Naive thymus-derived CD8-positive, alpha-beta T cell (primary cell): Measurements from ENCODE around the gene CORO1C. TPM values are rescaled to one million over a fixed set of nuclear protein-coding genes. Genes with fewer than 3 reads are reported as not detected.
"Not testable (repeated sequence)": the region's sequence is repeated elsewhere in the genome, so short reads cannot be mapped to it uniquely, and the experiment has no call there.

ENCODE experiments used
- ATAC-seq, 2 donors: fragments of 150-1000 bp; cut with Tn5 transposase in 1 of 2; sonication (Bioruptor Pico), chemical (Tn5 transposase) in 1 of 2; 1 replicate in 1 of 2; 2 replicates in 1 of 2; pipeline ENCODE4 v1.10.0; 2021; ENCODE audit warnings: mild to moderate bottlenecking in 2 of 2, moderate library complexity in 2 of 2
- POLR2A ChIA-PET: fragments of 350-600 bp; sonication (Branson Sonifier 250); formaldehyde crosslinking; loops from one replicate; lab custom pipeline; 2021; ENCODE audit warnings: antibody characterized with exemption; lab: Charles Lee
- DNase-seq, 10 donors: peaks; one replicate each; pipeline versions ENCODE4 v3.0.0 to v3.0.0-alpha.2; 2020 to 2022
- H3K27ac Mint-ChIP-seq, 10 donors: one replicate each; pipeline ENCODE4 v1.8.0; 2020 to 2022; ENCODE audit warnings: mild to moderate bottlenecking in 10 of 10, mixed read lengths in 10 of 10, moderate library complexity in 4 of 10, inconsistent platforms in 1 of 10
- H3K27me3 Mint-ChIP-seq, 5 donors: one replicate each; pipeline ENCODE4 v1.8.0; 2021 to 2022; ENCODE audit warnings: mixed read lengths in 5 of 5
- H3K36me3 Mint-ChIP-seq, 3 donors: one replicate each; pipeline ENCODE4 v1.8.0; 2020 to 2022; ENCODE audit warnings: mixed read lengths in 3 of 3, mild to moderate bottlenecking in 2 of 3, inconsistent platforms in 1 of 3
- H3K4me1 Mint-ChIP-seq, 4 donors: one replicate each; pipeline ENCODE4 v1.8.0; 2021 to 2022; ENCODE audit warnings: mixed read lengths in 4 of 4
- H3K4me3 Mint-ChIP-seq, 10 donors: one replicate each; pipeline ENCODE4 v1.8.0; 2020 to 2022; ENCODE audit warnings: mild to moderate bottlenecking in 10 of 10, mixed read lengths in 10 of 10, moderate library complexity in 6 of 10, inconsistent platforms in 1 of 10
- H3K9me3 Mint-ChIP-seq, 9 donors: one replicate each; pipeline ENCODE4 v1.8.0; 2020 to 2022; ENCODE audit warnings: mixed read lengths in 9 of 9, mild to moderate bottlenecking in 3 of 9, inconsistent platforms in 1 of 9, moderate library complexity in 1 of 9
- polyA plus RNA-seq, 3 donors: library from polyadenylated mRNA; unstranded; fragments of 300-500 nt; fragmentation: Illumina TruSeq; gene quantifications; one replicate each; pipeline ENCODE4 v1.2.3, GENCODE V29; 2021
- total RNA-seq, 8 experiments: library from RNA in 2 of 8; stranded (reverse) in 2 of 8; gene quantifications; one replicate each; pipeline ENCODE4 v1.2.3 and lab custom pipeline; 2021 to 2026

Gene CORO1C
- total RNA-seq = 10 to 100 TPM in 1 of 2 experiments, 1 to 10 TPM in 1; 5.5 to 10.3 TPM
- 10 to 100 TPM in 1 of 3 donors, 1 to 10 TPM in 2; 5.0 to 13.1 (median 6.5) TPM for polyA plus RNA-seq
- total RNA-seq (lab: John Stamatoyannopoulos, UW) = 4.7 to 28.4 (median 6.2) reads per million in 6 experiments

GRCh38 chr12:108731105-108731865, at the start of gene CORO1C:
TSS of gene CORO1C (minus strand) at chr12:108731518. CDS start at chr12:108701318, 30,200 bp downstream.
- H3K9me3 Mint-ChIP-seq = no peaks in the 10 kb centered on the region
- peak within 1 kb of the TSS; percentile 90 to 98 (median 96) for H3K4me3 Mint-ChIP-seq
- POLR2A ChIA-PET = no interaction called here
- DNase-seq (peak; percentile 87 to 96 (median 94)), ATAC-seq (peak; percentile 81 to 82)
- H3K4me1 Mint-ChIP-seq = peaks cover 13 to 47% (median 26%) of the 10 kb centered on the region in 4 donors
- no peaks in the 10 kb centered on the region for H3K27me3 Mint-ChIP-seq
- H3K27ac Mint-ChIP-seq = peak within 1 kb of the TSS; percentile 83 to 98 (median 94)
- H3K36me3 Mint-ChIP-seq = no peaks in the 10 kb centered on the region

GRCh38 chr12:108779998-108780688, 48.8 kb upstream of the CORO1C start:
- H3K27me3 Mint-ChIP-seq = no peaks in the 10 kb centered on the region
- no peak overlapping the region for H3K4me3 Mint-ChIP-seq
- peak overlapping the region in 1 of 10 donors; percentile 46 for H3K27ac Mint-ChIP-seq
- H3K36me3 Mint-ChIP-seq = peaks cover 0 to 6% (median 0%) of the 10 kb centered on the region in 3 donors
- no peak for ATAC-seq
- DNase-seq = no peak
- peaks cover 0 to 3% (median 1%) of the 10 kb centered on the region in 4 donors for H3K4me1 Mint-ChIP-seq
- POLR2A ChIA-PET = no interaction called here
- no peaks in the 10 kb centered on the region for H3K9me3 Mint-ChIP-seq

GRCh38 chr12:108778053-108778452, 46.7 kb upstream of the CORO1C start:
- no peaks in the 10 kb centered on the region for H3K27me3 Mint-ChIP-seq
- no peaks in the 10 kb centered on the region for H3K36me3 Mint-ChIP-seq

GRCh38 chr12:108777156-108777555, 45.8 kb upstream of the CORO1C start:
- ATAC-seq (no peak), DNase-seq (no peak)
- POLR2A ChIA-PET = interaction anchor here (0.6 to 0.8 kb wide), 2 partner anchors 9 to 313 kb away, joined by 4 to 6 read pairs; no protein-coding TSS in a partner anchor
- H3K4me1 Mint-ChIP-seq = peaks cover 0 to 3% (median 0%) of the 10 kb centered on the region in 4 donors
- H3K27ac Mint-ChIP-seq = peak overlapping the region in 1 of 10 donors; percentile 21
- no peaks in the 10 kb centered on the region for H3K9me3 Mint-ChIP-seq
- H3K27me3 Mint-ChIP-seq = no peaks in the 10 kb centered on the region
- no peaks in the 10 kb centered on the region for H3K36me3 Mint-ChIP-seq
- H3K4me3 Mint-ChIP-seq = no peak overlapping the region

More at GRCh38 chr12:108778053-108778452, 46.7 kb upstream of the CORO1C start:
- H3K9me3 Mint-ChIP-seq = no peaks in the 10 kb centered on the region
- H3K27ac Mint-ChIP-seq = no peak overlapping the region
- DNase-seq (no peak), ATAC-seq (no peak)
- H3K4me1 Mint-ChIP-seq = peaks cover 0 to 3% (median 1%) of the 10 kb centered on the region in 4 donors
- POLR2A ChIA-PET = interaction anchor here (0.7 kb wide), 1 partner anchor 59 kb away, joined by 5 read pairs; no protein-coding TSS in a partner anchor
- H3K4me3 Mint-ChIP-seq = no peak overlapping the region

- Mint-ChIP-seq H3K36me3 (no peaks in the 10 kb centered on the region), H3K27ac (peak overlapping the region in 1 of 10 donors; percentile 62), H3K27me3 (peaks cover 1 to 9% (median 6%) of the 10 kb centered on the region in 5 donors), H3K4me3 (no peak overlapping the region), H3K9me3 (no peaks in the 10 kb centered on the region), H3K4me1 (peaks cover 0 to 3% (median 2%) of the 10 kb centered on the region in 4 donors)
- ATAC-seq (no peak), DNase-seq (no peak)
- POLR2A ChIA-PET = no interaction called here
Measured at GRCh38 chr12:108773798-108774788, 42.8 kb upstream of the CORO1C start.

DNA sequence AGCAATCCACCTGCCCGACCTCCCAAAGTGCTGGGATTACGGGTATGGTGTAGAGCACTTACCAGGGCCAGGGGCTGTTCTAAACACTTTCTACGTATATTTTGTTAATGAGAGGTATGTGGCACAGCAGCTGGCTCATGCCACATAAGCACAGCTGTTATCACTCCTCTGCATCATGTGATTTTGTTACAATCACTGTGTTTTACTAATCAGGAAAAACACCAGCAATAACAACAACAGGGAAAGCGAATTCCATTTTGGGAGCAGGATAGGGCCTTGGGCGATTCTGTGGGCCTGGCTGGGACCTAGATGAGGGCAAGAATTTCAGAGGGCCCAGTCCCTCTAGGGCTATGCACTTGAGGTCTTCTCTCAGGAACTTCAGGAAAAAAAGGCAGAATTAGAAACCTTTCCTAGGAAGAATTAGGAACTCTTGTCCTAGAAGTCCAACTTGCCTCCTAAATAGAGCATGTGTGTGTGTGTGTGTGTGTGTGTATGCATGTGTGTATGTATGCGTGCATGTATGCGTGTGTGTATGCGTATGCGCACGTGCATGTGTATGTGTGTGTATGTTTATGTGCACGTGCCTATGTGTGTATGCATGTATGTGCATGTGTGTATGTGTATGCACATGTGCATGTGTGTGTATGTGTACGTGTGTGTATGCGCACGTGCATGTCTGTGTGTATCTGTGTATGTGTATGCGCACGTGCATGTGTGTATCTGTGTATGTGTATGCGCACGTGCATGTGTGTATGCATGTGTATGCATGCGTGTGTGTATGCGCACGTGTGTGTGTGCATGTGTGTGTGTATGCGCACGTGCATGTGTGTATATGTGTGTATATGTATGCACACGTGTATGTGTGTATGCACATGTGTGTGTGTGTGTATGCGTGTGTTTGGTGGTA, 41.8 kb upstream of the CORO1C start:
- Mint-ChIP-seq H3K9me3 (no peaks in the 10 kb centered on the region), H3K36me3 (no peaks in the 10 kb centered on the region), H3K27me3 (peaks cover 1 to 10% (median 6%) of the 10 kb centered on the region in 5 donors), H3K4me3 (no peak overlapping the region), H3K27ac (peak overlapping the region in 1 of 10 donors; percentile 62), H3K4me1 (peaks cover 0 to 5% (median 4%) of the 10 kb centered on the region in 4 donors)
- DNase-seq (no peak), ATAC-seq (no peak)
- POLR2A ChIA-PET = no interaction called here

- Mint-ChIP-seq H3K27me3 (peaks cover 1 to 10% (median 6%) of the 10 kb centered on the region in 5 donors), H3K27ac (no peak overlapping the region), H3K4me1 (peaks cover 0 to 6% (median 4%) of the 10 kb centered on the region in 4 donors), H3K4me3 (no peak overlapping the region), H3K9me3 (no peaks in the 10 kb centered on the region), H3K36me3 (no peaks in the 10 kb centered on the region)
- POLR2A ChIA-PET = no interaction called here
- no peak for ATAC-seq
- DNase-seq = no peak
Measured at GRCh38 chr12:108772247-108772646, 40.9 kb upstream of the CORO1C start.

DNA sequence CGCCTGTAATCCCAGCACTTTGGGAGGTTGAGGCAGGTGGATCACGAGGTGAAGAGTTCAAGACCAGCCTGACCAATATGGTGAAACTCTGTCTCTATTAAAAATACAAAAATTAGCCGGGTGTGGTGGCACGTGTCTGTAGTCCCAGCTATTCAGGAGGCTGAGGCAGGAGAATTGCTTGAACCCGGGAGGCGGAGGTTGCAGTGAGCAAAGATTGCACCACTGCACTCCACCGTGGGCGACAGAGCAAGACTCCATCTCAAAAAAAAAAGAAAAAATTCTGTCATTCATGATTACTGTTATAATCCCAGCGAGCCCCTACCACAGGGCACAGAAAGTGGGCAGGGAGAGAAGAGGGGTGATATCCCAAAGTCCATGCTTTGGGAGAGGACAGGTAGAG, 40.5 kb upstream of the CORO1C start:
- H3K4me1 Mint-ChIP-seq, H3K27ac Mint-ChIP-seq, H3K4me3 Mint-ChIP-seq, H3K36me3 Mint-ChIP-seq, DNase-seq, ATAC-seq, H3K9me3 Mint-ChIP-seq, POLR2A ChIA-PET: not testable (repeated sequence)
- H3K27me3 Mint-ChIP-seq = peaks cover 1 to 10% (median 6%) of the 10 kb centered on the region in 5 donors

- no peak for ATAC-seq
- peak overlapping the region in 1 of 10 donors; percentile 25 for H3K27ac Mint-ChIP-seq
Measured at GRCh38 chr12:108770963-108771362, 39.6 kb upstream of the CORO1C start.

GRCh38 chr12:108770269-108770829, 39.0 kb upstream of the CORO1C start:
- H3K27me3 Mint-ChIP-seq = peaks cover 1 to 10% (median 6%) of the 10 kb centered on the region in 5 donors
- H3K4me3 Mint-ChIP-seq = no peak overlapping the region
- H3K9me3 Mint-ChIP-seq = no peaks in the 10 kb centered on the region
- no peak for DNase-seq
- no peak for ATAC-seq
- H3K27ac Mint-ChIP-seq = no peak overlapping the region
- no peaks in the 10 kb centered on the region for H3K36me3 Mint-ChIP-seq
- H3K4me1 Mint-ChIP-seq = peaks cover 2 to 6% (median 4%) of the 10 kb centered on the region in 4 donors
- POLR2A ChIA-PET = no interaction called here

More at GRCh38 chr12:108770963-108771362, 39.6 kb upstream of the CORO1C start:
- Mint-ChIP-seq H3K9me3 (no peaks in the 10 kb centered on the region), H3K27me3 (peaks cover 1 to 10% (median 6%) of the 10 kb centered on the region in 5 donors), H3K4me3 (no peak overlapping the region), H3K36me3 (no peaks in the 10 kb centered on the region), H3K4me1 (peaks cover 2 to 6% (median 4%) of the 10 kb centered on the region in 4 donors)
- POLR2A ChIA-PET = no interaction called here
- no peak for DNase-seq
